ENCODE measurements around the gene FBXO2. TPM values are rescaled to one million over a fixed set of nuclear protein-coding genes. Genes with fewer than 3 reads are reported as not detected.
"Not testable (repeated sequence)": the region's sequence is repeated elsewhere in the genome, so short reads cannot be mapped to it uniquely, and the experiment has no call there.

FBXO2 gene
- total RNA-seq, 1 experiment from 2014 or later = not detected

- TF ChIP-seq CTCF (conservative IDR thresholded peaks at IDR 0.05; ENCODE audit: low read depth, low read length) = no peak
- TF ChIP-seq EZH2 (IDR thresholded peaks at IDR 0.05; ENCODE audit: borderline replicate concordance, low read depth, low read length, poor library complexity, severe bottlenecking) = no peak
- DNase-seq (ENCODE audit: low spot score) = no peak
- no peaks in the 10 kb centered on the region for H3K36me3 ChIP-seq (ENCODE audit: insufficient read depth, low read length, poor library complexity, severe bottlenecking)
- no peaks in the 10 kb centered on the region for H3K9me3 ChIP-seq (ENCODE audit: low read depth, low read length, poor library complexity, severe bottlenecking)
- CTCF ChIA-PET = no interaction called here
- no TSS peak for BruUV-seq (replicated peaks)
- POLR2A ChIA-PET (ENCODE audit: low non-redundant PET) = no interaction called here
- no peak overlapping the region for H3K27ac ChIP-seq (ENCODE audit: low read depth, low read length, poor library complexity, severe bottlenecking)
- peaks cover 41% of the 10 kb centered on the region for H3K27me3 ChIP-seq (replicated peaks; ENCODE audit: insufficient read depth, low read depth, low read length, poor library complexity)
- intact Hi-C loops (cut with micrococcal nuclease; ENCODE audit: unreplicated experiment) = no loop called here
- no peaks in the 10 kb centered on the region for H3K4me1 ChIP-seq (ENCODE audit: insufficient read depth, low read length, poor library complexity, severe bottlenecking)
- no peak overlapping the region for H3K4me3 ChIP-seq (ENCODE audit: low read depth, low read length, poor library complexity, severe bottlenecking)
Observed at GRCh38 chr1:11611638-11612327, 42.4 kb downstream of the FBXO2 start.

- BruUV-seq (replicated peaks) = no TSS peak
- Histone ChIP-seq H3K27me3 (replicated peaks; ENCODE audit: insufficient read depth, low read depth, low read length, poor library complexity) (peaks cover 40% of the 10 kb centered on the region), H3K4me1 (ENCODE audit: insufficient read depth, low read length, poor library complexity, severe bottlenecking) (no peaks in the 10 kb centered on the region), H3K9me3 (ENCODE audit: low read depth, low read length, poor library complexity, severe bottlenecking) (no peaks in the 10 kb centered on the region), H3K4me3 (ENCODE audit: low read depth, low read length, poor library complexity, severe bottlenecking) (no peak overlapping the region), H3K36me3 (ENCODE audit: insufficient read depth, low read length, poor library complexity, severe bottlenecking) (no peaks in the 10 kb centered on the region), H3K27ac (ENCODE audit: low read depth, low read length, poor library complexity, severe bottlenecking) (no peak overlapping the region)
- POLR2A ChIA-PET (ENCODE audit: low non-redundant PET) = no interaction called here
- intact Hi-C loops (cut with micrococcal nuclease; ENCODE audit: unreplicated experiment) = no loop called here
- CTCF ChIA-PET = no interaction called here
- no peak for TF ChIP-seq EZH2 (IDR thresholded peaks at IDR 0.05; ENCODE audit: borderline replicate concordance, low read depth, low read length, poor library complexity, severe bottlenecking)
- no peak for TF ChIP-seq CTCF (conservative IDR thresholded peaks at IDR 0.05; ENCODE audit: low read depth, low read length)
- DNase-seq (ENCODE audit: low spot score) = no peak
Observed at GRCh38 chr1:11610629-11611180, 43.5 kb downstream of the FBXO2 start.

GRCh38 chr1:11609378-11609777 lies 44.9 kb downstream of the FBXO2 start:
- POLR2A ChIA-PET (ENCODE audit: low non-redundant PET); intact Hi-C loops (cut with micrococcal nuclease; ENCODE audit: unreplicated experiment); H3K4me3 ChIP-seq (ENCODE audit: low read depth, low read length, poor library complexity, severe bottlenecking); H3K4me1 ChIP-seq (ENCODE audit: insufficient read depth, low read length, poor library complexity, severe bottlenecking); DNase-seq (ENCODE audit: low spot score); H3K36me3 ChIP-seq (ENCODE audit: insufficient read depth, low read length, poor library complexity, severe bottlenecking); CTCF ChIA-PET; BruUV-seq (replicated peaks); H3K27ac ChIP-seq (ENCODE audit: low read depth, low read length, poor library complexity, severe bottlenecking); H3K9me3 ChIP-seq (ENCODE audit: low read depth, low read length, poor library complexity, severe bottlenecking): not testable (repeated sequence)
- peaks cover 33% of the 10 kb centered on the region for H3K27me3 ChIP-seq (replicated peaks; ENCODE audit: insufficient read depth, low read depth, low read length, poor library complexity)

- H3K4me3 ChIP-seq (ENCODE audit: low read depth, low read length, poor library complexity, severe bottlenecking); H3K36me3 ChIP-seq (ENCODE audit: insufficient read depth, low read length, poor library complexity, severe bottlenecking); POLR2A ChIA-PET (ENCODE audit: low non-redundant PET); H3K9me3 ChIP-seq (ENCODE audit: low read depth, low read length, poor library complexity, severe bottlenecking); DNase-seq (ENCODE audit: low spot score); intact Hi-C loops (cut with micrococcal nuclease; ENCODE audit: unreplicated experiment); BruUV-seq (replicated peaks); H3K27ac ChIP-seq (ENCODE audit: low read depth, low read length, poor library complexity, severe bottlenecking); H3K4me1 ChIP-seq (ENCODE audit: insufficient read depth, low read length, poor library complexity, severe bottlenecking); CTCF ChIA-PET: not testable (repeated sequence)
- H3K27me3 ChIP-seq (replicated peaks; ENCODE audit: insufficient read depth, low read depth, low read length, poor library complexity) = peaks cover 26% of the 10 kb centered on the region
Observed at GRCh38 chr1:11608596-11609130, 45.6 kb downstream of the FBXO2 start.
